Neural cell (in vitro differentiated cells): Measurements from ENCODE around the gene ANKRD44. TPM values are rescaled to one million over a fixed set of nuclear protein-coding genes. Genes with fewer than 3 reads are reported as not detected.

Source experiments
- H2AFZ ChIP-seq: fragments of 200-600, 300-800 bp; sonication (generic), shearing (Covaris generic); 2 replicates; pipeline ENCODE4 v1.6.0; 2014; ENCODE audit warnings: low read depth, mild to moderate bottlenecking, antibody characterized with exemption, low read length, moderate library complexity
- H3F3A ChIP-seq: fragments of 200-600 bp; shearing (Covaris generic); 2 replicates; pipeline ENCODE4 v1.6.1; 2016; ENCODE audit warnings: mild to moderate bottlenecking, moderate library complexity, mixed read lengths, antibody characterized with exemption, low read length; ENCODE audit not compliant: insufficient read depth, poor library complexity, severe bottlenecking
- H3K27ac ChIP-seq: fragments of 200-600, 300-800 bp; sonication (generic), shearing (Covaris generic); 2 replicates; pipeline ENCODE4 v1.5.1; 2014; ENCODE audit warnings: mild to moderate bottlenecking, low read length, moderate library complexity
- H3K27me3 ChIP-seq: fragments of 300-800, 200-600 bp; sonication (generic), shearing (Covaris generic); 2 replicates; pipeline ENCODE4 v1.6.0; 2014; ENCODE audit warnings: mild to moderate bottlenecking, low read depth, low read length, moderate library complexity; ENCODE audit not compliant: insufficient read depth
- H3K36me3 ChIP-seq: fragments of 300-800, 200-600 bp; sonication (generic), shearing (Covaris generic); 2 replicates; pipeline ENCODE4 v1.5.1; 2014; ENCODE audit warnings: mild to moderate bottlenecking, antibody characterized with exemption, low read length, moderate library complexity; ENCODE audit not compliant: insufficient read depth
- H3K4me2 ChIP-seq: fragments of 300-800, 200-600 bp; sonication (generic), shearing (Covaris generic); 2 replicates; pipeline ENCODE4 v1.6.0; 2014; ENCODE audit warnings: mild to moderate bottlenecking, low read length
- H3K4me3 ChIP-seq: fragments of 300-800, 200-600 bp; sonication (generic), shearing (Covaris generic); 2 replicates; pipeline ENCODE4 v1.5.1; 2014; ENCODE audit warnings: mild to moderate bottlenecking, low read length, moderate library complexity
- H3K79me2 ChIP-seq: fragments of 200-600 bp; shearing (Covaris generic); replicated peaks from 2 replicates; pipeline ENCODE4 v1.6.0; 2014; ENCODE audit warnings: mild to moderate bottlenecking, low read length, moderate library complexity; ENCODE audit not compliant: insufficient read depth
- H3K9ac ChIP-seq: fragments of 300-800, 200-600 bp; sonication (generic), shearing (Covaris generic); 2 replicates; pipeline ENCODE4 v1.6.1; 2016; ENCODE audit warnings: mild to moderate bottlenecking, low read length, mixed read lengths
- H3K9me2 ChIP-seq: fragments of 200-600 bp; shearing (Covaris generic); 2 replicates; pipeline ENCODE4 v1.6.1; 2016; ENCODE audit warnings: mild to moderate bottlenecking, low read length, mixed read lengths; ENCODE audit not compliant: insufficient read depth
- H3K9me3 ChIP-seq: fragments of 200-600, 300-800 bp; sonication (generic), shearing (Covaris generic); 2 replicates; pipeline ENCODE4 v1.6.1; 2016; ENCODE audit warnings: mild to moderate bottlenecking, mixed run types, low read length, moderate library complexity, mixed read lengths
- H4K20me1 ChIP-seq: fragments of 200-600 bp; shearing (Covaris generic); 2 replicates; pipeline ENCODE4 v1.6.1; 2016; ENCODE audit warnings: mild to moderate bottlenecking, mixed run types; ENCODE audit not compliant: insufficient read depth
- EP300 ChIP-seq: fragments of 450-650 bp; conservative IDR thresholded peaks from 2 replicates; pipeline ENCODE4 v1.6.1; 2014; ENCODE audit warnings: antibody characterized with exemption, mild to moderate bottlenecking, moderate library complexity; ENCODE audit not compliant: poor library complexity, severe bottlenecking
- EZH2 ChIP-seq: fragments of 200-600, 300-800 bp; shearing (Covaris generic), sonication (generic); IDR thresholded peaks from 2 replicates; pipeline ENCODE4 v1.6.1; 2014; ENCODE audit warnings: antibody characterized with exemption, low read length, borderline replicate concordance, mild to moderate bottlenecking; ENCODE audit not compliant: insufficient read depth, poor library complexity, severe bottlenecking
- MXI1 ChIP-seq: fragments of 450-650 bp; conservative IDR thresholded peaks from 2 replicates; pipeline ENCODE4 v1.6.1; 2014; ENCODE audit warnings: antibody characterized with exemption, mild to moderate bottlenecking; ENCODE audit not compliant: poor library complexity, severe bottlenecking
- POLR2AphosphoS5 ChIP-seq: IDR thresholded peaks from 2 replicates; pipeline ENCODE4 v1.6.1; 2012
- RAD21 ChIP-seq: fragments of 450-650 bp; conservative IDR thresholded peaks from 2 replicates; pipeline ENCODE4 v1.6.1; 2014; ENCODE audit warnings: antibody characterized with exemption, mild to moderate bottlenecking, moderate library complexity
- REST ChIP-seq: IDR thresholded peaks from 2 replicates; pipeline ENCODE4 v1.6.1; 2012; ENCODE audit warnings: borderline replicate concordance
- SMC3 ChIP-seq: fragments of 450-650 bp; conservative IDR thresholded peaks from 2 replicates; pipeline ENCODE4 v1.6.1; 2014; ENCODE audit warnings: antibody characterized with exemption, mild to moderate bottlenecking, moderate library complexity; ENCODE audit not compliant: poor library complexity
- TAF1 ChIP-seq: IDR thresholded peaks from 2 replicates; pipeline ENCODE4 v1.6.1; 2012; ENCODE audit warnings: low read depth
- polyA plus RNA-seq: library from polyadenylated mRNA; depleted of rRNA; stranded (reverse); fragments of >200 nt; gene quantifications from 2 replicates; pipeline ENCODE4 v1.2.3, GENCODE V29; 2014
- TF ChIP-seq, protein P1 (sequence below): fragments of 450-650 bp; IDR thresholded peaks from 2 replicates; pipeline ENCODE4 v1.5.1; 2014; ENCODE audit warnings: antibody characterized with exemption, mild to moderate bottlenecking, moderate library complexity; ENCODE audit not compliant: poor library complexity, severe bottlenecking

Gene ANKRD44
- polyA plus RNA-seq, 1 donor from 2014 or later: 94.3 TPM

GRCh38 chr2:197075281-197075680 lies 235.3 kb downstream of the ANKRD44 start:
- no peak overlapping the region for H3K4me2 ChIP-seq
- no peak overlapping the region for H3K27ac ChIP-seq

GRCh38 chr2:197073701-197074433 lies 236.7 kb downstream of the ANKRD44 start:
- no peak overlapping the region for H3K27ac ChIP-seq
- no peak overlapping the region for H3K4me2 ChIP-seq

More at GRCh38 chr2:197075281-197075680, 235.3 kb downstream of the ANKRD44 start:
- Histone ChIP-seq H3F3A (no peaks in the 10 kb centered on the region), H3K4me3 (no peak overlapping the region), H3K9me3 (no peaks in the 10 kb centered on the region), H3K9me2 (no peaks in the 10 kb centered on the region), H2AFZ (no peak overlapping the region), H4K20me1 (no peaks in the 10 kb centered on the region), H3K9ac (no peak overlapping the region), H3K36me3 (peaks cover 12% of the 10 kb centered on the region), H3K79me2 (no peaks in the 10 kb centered on the region), H3K27me3 (no peaks in the 10 kb centered on the region)
- TF ChIP-seq POLR2AphosphoS5 (no peak), REST (no peak), TAF1 (no peak)

More at GRCh38 chr2:197073701-197074433, 236.7 kb downstream of the ANKRD44 start:
- H3K4me3 ChIP-seq: no peak overlapping the region
- H3F3A ChIP-seq: no peaks in the 10 kb centered on the region
- H4K20me1 ChIP-seq: no peaks in the 10 kb centered on the region
- no peaks in the 10 kb centered on the region for H3K9me2 ChIP-seq
- peaks cover 12% of the 10 kb centered on the region for H3K36me3 ChIP-seq
- no peaks in the 10 kb centered on the region for H3K27me3 ChIP-seq
- H3K79me2 ChIP-seq: no peaks in the 10 kb centered on the region
- no peaks in the 10 kb centered on the region for H3K9me3 ChIP-seq
- H3K9ac ChIP-seq: no peak overlapping the region
- TF ChIP-seq RAD21 (no peak), REST (no peak), SMC3 (no peak), EZH2 (no peak), EP300 (no peak), TAF1 (no peak), MXI1 (no peak), POLR2AphosphoS5 (no peak)
- TF ChIP-seq, protein P1, sequence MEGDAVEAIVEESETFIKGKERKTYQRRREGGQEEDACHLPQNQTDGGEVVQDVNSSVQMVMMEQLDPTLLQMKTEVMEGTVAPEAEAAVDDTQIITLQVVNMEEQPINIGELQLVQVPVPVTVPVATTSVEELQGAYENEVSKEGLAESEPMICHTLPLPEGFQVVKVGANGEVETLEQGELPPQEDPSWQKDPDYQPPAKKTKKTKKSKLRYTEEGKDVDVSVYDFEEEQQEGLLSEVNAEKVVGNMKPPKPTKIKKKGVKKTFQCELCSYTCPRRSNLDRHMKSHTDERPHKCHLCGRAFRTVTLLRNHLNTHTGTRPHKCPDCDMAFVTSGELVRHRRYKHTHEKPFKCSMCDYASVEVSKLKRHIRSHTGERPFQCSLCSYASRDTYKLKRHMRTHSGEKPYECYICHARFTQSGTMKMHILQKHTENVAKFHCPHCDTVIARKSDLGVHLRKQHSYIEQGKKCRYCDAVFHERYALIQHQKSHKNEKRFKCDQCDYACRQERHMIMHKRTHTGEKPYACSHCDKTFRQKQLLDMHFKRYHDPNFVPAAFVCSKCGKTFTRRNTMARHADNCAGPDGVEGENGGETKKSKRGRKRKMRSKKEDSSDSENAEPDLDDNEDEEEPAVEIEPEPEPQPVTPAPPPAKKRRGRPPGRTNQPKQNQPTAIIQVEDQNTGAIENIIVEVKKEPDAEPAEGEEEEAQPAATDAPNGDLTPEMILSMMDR: no peak
- no peak overlapping the region for H2AFZ ChIP-seq
